PC-9 (cell line): ENCODE measurements around the gene CDKN2B.

Source experiments
- EZH2 ChIP-seq: fragments of 200-600 bp; sonication (generic); IDR thresholded peaks from 2 replicates; pipeline ENCODE4 v1.8.0; 2017; ENCODE audit warnings: antibody characterized with exemption, low read depth
- TF ChIP-seq, protein P1 (sequence below): fragments of 200-600 bp; sonication (generic); conservative IDR thresholded peaks from 2 replicates; pipeline ENCODE4 v1.6.1; 2017; ENCODE audit warnings: mixed run types, antibody characterized with exemption, mild to moderate bottlenecking, moderate library complexity

DNA sequence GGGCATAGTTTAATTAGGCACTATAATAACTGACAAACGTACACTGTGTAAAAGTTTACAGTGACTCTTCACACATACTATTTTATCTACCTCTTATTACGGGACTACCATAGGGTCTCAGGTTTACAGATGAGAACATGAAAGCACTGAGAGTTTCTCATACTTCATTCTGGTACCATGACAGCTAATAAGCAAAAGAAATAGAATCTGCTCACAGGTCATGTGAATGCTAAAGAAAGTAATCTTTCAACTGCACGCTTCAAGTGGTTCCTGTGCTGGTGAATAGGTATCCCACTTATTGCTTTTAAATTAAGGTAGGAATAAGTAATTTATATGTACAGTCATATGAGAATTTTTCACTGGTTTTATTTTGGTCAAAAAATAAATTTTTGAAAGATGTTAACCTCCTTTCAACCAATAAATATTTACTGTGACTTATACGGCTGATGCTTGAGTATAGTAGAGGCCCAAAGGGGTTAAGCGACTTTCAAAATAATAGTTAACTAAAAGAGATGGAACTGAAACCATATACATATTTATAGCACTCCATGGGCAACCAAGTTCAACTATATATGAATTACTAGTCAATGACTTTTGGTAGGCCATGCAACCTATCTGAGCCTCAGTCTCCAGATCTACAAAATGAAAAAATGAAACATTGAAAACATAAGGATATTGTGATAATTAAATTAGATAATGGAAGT, 23.0 kb downstream of the CDKN2B start:
- TF ChIP-seq, protein P1, sequence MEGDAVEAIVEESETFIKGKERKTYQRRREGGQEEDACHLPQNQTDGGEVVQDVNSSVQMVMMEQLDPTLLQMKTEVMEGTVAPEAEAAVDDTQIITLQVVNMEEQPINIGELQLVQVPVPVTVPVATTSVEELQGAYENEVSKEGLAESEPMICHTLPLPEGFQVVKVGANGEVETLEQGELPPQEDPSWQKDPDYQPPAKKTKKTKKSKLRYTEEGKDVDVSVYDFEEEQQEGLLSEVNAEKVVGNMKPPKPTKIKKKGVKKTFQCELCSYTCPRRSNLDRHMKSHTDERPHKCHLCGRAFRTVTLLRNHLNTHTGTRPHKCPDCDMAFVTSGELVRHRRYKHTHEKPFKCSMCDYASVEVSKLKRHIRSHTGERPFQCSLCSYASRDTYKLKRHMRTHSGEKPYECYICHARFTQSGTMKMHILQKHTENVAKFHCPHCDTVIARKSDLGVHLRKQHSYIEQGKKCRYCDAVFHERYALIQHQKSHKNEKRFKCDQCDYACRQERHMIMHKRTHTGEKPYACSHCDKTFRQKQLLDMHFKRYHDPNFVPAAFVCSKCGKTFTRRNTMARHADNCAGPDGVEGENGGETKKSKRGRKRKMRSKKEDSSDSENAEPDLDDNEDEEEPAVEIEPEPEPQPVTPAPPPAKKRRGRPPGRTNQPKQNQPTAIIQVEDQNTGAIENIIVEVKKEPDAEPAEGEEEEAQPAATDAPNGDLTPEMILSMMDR = no peak
- TF ChIP-seq EZH2 = no peak
